ENCODE results near the gene SLC9A9. TPM values are rescaled to one million over a fixed set of nuclear protein-coding genes. Genes with fewer than 3 reads are reported as not detected.

The SLC9A9 gene
- total RNA-seq, 4 donors from 2014 or later = 15.1 to 41.1 (median 20.7) TPM

GRCh38 chr3:143586576-143586975 is 261.7 kb downstream of the SLC9A9 start:
- TF ChIP-seq, protein P1, sequence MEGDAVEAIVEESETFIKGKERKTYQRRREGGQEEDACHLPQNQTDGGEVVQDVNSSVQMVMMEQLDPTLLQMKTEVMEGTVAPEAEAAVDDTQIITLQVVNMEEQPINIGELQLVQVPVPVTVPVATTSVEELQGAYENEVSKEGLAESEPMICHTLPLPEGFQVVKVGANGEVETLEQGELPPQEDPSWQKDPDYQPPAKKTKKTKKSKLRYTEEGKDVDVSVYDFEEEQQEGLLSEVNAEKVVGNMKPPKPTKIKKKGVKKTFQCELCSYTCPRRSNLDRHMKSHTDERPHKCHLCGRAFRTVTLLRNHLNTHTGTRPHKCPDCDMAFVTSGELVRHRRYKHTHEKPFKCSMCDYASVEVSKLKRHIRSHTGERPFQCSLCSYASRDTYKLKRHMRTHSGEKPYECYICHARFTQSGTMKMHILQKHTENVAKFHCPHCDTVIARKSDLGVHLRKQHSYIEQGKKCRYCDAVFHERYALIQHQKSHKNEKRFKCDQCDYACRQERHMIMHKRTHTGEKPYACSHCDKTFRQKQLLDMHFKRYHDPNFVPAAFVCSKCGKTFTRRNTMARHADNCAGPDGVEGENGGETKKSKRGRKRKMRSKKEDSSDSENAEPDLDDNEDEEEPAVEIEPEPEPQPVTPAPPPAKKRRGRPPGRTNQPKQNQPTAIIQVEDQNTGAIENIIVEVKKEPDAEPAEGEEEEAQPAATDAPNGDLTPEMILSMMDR (IDR thresholded peaks at IDR 0.05; ENCODE audit: low read depth) = no peak

DNA sequence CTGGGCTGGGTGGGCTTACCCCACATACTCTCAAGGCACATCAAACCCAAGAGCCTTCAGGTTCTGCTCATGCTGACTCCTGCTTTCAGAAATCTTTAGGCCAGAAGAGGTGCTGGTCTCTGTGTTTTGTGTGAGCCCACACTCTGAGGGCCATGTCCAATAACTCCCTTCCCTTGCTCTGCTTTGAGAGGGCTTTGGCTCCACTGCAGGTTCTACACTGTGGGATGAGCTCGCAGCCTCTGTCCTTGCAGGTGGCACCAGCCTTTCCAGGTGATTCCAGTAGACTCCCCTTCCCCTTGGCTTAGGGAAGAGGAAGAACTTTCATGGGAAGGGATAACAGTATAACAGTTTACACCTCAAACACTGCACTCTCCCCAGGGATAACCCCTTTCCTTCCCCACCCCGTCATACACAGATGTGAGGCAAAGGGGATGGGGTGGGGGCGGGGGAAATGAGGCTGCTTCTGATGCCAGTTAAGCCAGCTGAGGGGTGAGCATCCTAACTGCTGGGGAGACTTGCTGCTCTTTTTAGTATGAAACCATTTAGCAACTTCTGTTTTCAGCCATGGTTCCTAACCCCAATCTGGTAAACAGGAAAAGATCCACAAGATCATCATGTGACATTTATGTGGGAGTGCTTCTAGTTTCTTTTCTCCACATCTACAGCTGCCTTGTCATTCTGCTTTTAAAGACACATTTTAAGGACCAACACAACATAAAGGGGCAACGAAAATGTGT is 262.4 kb downstream of the SLC9A9 start:
- TF ChIP-seq, protein P1 (IDR thresholded peaks at IDR 0.05; ENCODE audit: low read depth) = no peak

GRCh38 chr3:143584474-143584873 is 263.8 kb downstream of the SLC9A9 start:
- TF ChIP-seq, protein P1 (IDR thresholded peaks at IDR 0.05; ENCODE audit: low read depth) = no peak

- TF ChIP-seq, protein P1 (IDR thresholded peaks at IDR 0.05; ENCODE audit: low read depth) = no peak
Observed at GRCh38 chr3:143581972-143582722, 266.1 kb downstream of the SLC9A9 start.

GRCh38 chr3:143578810-143579435 is 269.3 kb downstream of the SLC9A9 start:
- TF ChIP-seq, protein P1 (IDR thresholded peaks at IDR 0.05; ENCODE audit: low read depth) = no peak

- TF ChIP-seq, protein P1 (IDR thresholded peaks at IDR 0.05; ENCODE audit: low read depth) = no peak
Observed at GRCh38 chr3:143576568-143577270, 271.5 kb downstream of the SLC9A9 start.
